Inferior parietal cortex (tissue), 1 donor: ENCODE measurements around the gene TBC1D2.

Source experiments
- DNase-seq: peaks from one replicate; pipeline ENCODE4 v3.0.0-alpha.2; 2016; ENCODE audit errors: extremely low spot score

The TBC1D2 gene

GRCh38 chr9:98241357-98242300 lies 13.8 kb downstream of the TBC1D2 start:
- no peak for DNase-seq

GRCh38 chr9:98240475-98240874 lies 15.0 kb downstream of the TBC1D2 start:
- no peak for DNase-seq

DNA sequence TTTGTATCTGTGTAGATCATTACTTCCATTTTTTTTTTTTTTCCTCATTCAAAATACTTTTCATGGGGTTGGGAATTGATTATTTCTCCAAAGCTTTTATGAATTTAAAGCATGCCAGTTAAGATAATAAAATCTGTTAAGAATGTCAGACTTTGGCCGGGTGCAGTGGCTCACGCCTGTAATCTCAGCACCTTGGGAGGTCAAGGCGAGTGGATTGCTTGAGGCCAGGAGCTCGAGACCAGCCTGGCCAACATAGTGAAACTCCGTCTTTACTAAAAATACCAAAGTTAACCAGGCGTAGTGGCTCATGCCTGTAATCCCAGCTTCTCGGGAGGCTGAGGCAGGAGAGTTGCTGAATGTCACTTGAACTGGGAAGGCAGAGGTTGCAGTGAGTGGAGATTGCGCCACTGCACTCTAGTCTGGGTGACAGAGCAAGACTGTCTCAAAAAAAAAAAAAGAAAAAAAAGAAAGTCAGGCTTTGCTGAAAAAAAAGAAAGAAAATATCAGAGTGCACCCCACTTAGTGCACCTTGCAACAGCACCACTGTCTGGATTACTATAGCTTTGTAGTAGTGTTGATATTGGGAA lies 18.5 kb downstream of the TBC1D2 start:
- DNase-seq: no peak

DNA sequence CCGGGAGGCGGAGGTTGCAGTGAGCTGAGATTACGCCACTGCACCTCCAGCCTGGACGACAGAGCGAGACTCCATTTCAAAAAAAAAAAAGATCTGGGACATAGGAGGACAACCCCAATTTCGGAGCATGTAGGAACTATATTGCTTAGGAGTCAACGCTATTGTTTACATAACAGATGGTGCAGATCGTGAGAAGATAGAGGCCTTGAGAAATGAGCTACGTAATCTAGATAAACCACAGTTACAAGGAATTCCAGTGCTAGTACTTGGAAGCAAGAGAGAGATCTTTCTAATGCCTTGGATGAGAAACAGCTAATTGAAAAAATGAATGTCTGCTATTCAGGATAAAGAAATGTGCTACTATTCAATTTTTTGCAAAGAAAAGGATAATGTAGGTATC lies 20.3 kb downstream of the TBC1D2 start:
- no peak for DNase-seq

- DNase-seq: no peak
Observed at GRCh38 chr9:98234245-98234825, 21.1 kb downstream of the TBC1D2 start.

- DNase-seq: no peak
Observed at GRCh38 chr9:98232926-98233325, 22.5 kb downstream of the TBC1D2 start.

DNA sequence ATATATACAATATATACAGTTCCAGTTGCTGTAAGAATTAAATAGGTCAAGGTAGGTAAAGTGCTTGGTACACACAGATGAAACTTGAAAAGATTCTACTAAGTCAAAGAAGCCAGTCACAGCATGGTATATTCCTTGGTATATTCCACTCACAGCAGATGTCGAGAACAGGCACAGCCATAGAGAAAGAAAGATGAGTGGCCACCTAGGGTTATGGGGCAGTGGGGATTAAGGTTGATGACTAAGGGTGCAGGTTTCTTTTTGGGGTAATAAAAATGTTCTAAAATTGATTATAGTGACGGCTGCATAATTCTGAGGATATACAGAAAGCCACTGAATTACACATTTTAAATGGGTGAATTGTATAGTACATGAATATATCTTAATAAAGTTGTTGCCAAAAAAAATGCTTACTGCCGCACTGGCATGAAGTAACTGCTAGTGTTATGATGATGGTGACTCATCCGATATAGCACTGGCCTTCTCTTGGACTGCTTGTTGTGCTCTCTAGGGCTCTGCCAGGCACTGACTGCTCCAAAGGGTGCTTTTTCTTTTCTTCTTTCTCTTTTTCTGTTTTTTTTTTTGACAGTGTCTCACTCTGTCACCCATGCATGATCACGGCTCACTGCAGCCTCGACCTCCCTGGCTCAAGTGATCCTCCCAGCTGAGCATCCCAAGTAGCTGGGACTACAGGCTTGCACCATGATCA lies 23.5 kb downstream of the TBC1D2 start:
- DNase-seq: no peak

DNA sequence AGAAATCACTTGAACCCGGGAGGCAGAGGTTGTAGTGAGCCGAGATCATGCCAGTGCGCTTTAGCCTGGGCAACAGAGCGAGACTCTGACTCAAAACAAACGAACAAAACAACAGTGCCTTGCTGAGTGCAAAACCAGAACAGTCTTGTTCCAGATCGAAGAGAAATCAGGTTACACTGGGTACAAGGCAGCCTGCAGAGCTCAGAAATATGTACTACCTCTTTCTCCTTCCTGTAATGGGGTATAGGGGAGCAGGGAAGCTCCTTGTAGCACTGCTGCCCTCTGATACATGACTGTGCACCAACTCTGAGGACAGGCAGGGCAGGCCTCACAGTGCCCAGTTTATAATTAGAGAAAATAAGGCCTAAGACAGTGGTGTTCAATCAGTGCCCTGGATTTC lies 24.7 kb downstream of the TBC1D2 start:
- no peak for DNase-seq

GRCh38 chr9:98230304-98230703 lies 25.1 kb downstream of the TBC1D2 start:
- DNase-seq: no peak

DNA sequence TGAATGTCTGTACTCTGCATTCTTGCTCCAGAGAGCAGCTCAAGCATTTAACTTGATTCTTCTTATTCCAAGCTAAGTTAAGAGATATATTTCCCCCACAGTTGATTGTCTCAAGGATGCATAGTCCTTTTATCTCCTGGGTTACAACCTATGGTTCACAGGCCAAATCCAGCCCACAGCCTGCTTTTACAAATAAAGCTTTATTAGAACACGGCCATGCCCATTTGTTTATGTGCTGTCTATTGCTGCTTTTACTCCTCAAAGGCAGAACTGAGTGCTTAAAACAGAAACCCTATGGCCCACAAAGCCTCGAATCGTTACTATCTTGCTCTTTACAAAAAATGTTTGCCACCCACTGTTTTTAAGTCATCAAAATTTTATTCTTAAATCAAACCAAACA lies 25.8 kb downstream of the TBC1D2 start:
- no peak for DNase-seq

- DNase-seq: no peak
Observed at GRCh38 chr9:98229090-98229395, 26.4 kb downstream of the TBC1D2 start.

- no peak for DNase-seq
Observed at GRCh38 chr9:98228392-98229089, 26.9 kb downstream of the TBC1D2 start.

DNA sequence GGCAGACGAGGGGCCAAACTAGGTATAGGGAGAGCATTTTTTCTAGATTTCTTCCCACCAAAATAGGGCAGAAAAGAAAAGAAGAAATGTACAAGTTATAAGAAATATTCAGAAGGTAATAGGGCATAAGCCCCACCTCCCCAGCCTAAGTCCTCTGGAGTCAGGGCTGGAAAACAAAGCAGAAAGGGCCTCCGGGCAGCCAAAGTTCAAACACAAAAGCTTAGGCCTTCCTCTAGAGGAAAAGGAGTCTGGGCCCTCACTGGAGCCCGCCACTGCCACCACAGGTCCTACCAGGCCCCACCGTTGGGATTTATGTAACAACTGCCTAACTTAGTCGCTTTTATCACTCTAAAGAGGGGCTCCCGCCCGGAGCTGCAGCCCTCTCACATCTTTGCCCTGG lies 27.6 kb downstream of the TBC1D2 start:
- no peak for DNase-seq

GRCh38 chr9:98226957-98227356 lies 28.5 kb downstream of the TBC1D2 start:
- DNase-seq: no peak

- no peak for DNase-seq
Observed at GRCh38 chr9:98226516-98226915, 28.9 kb downstream of the TBC1D2 start.

DNA sequence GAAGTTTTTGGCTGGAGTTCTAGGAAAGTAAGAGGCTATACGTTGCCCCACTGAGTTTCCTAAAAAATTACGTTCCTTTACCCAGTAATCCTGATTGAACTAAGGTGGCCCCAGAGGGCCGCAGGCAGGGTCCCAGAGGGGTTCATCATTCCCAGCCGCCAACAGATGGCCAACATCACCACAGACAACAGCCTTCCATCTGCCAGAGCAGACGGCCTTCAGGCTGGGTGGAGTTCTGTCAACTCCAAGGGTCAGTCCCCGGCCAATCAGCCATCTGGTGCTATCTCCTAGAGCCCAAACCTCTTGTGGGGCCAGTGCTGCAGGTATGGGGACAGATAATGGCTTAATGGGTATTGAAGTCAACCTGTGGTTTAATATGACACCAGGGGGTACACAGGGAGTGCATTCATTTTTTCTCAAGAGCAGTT lies 30.4 kb downstream of the TBC1D2 start:
- DNase-seq: peak; percentile 24

GRCh38 chr9:98222885-98223691 lies 32.4 kb downstream of the TBC1D2 start:
- DNase-seq: no peak

GRCh38 chr9:98220911-98221310 lies 34.5 kb downstream of the TBC1D2 start:
- DNase-seq: no peak

- DNase-seq: no peak
Observed at GRCh38 chr9:98219794-98220370, 35.6 kb downstream of the TBC1D2 start.

DNA sequence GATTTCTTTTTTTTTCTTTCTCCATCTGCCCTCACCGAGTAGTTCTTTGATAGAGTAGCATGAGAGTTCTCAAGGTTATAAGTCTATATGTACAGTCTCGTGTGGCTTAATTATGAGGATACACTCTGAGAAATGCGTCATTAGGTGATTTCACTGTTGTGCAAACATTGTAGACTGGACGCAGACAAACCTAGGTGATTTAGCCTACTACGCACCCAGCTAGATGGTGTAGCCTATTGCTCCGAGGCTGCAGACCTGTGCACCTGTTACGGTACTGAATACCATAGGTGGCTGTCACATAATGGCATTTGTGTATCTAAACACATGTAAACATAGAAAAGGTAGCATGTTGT lies 36.1 kb downstream of the TBC1D2 start:
- no peak for DNase-seq
